ENCODE results near the gene TMF1. TPM values are rescaled to one million over a fixed set of nuclear protein-coding genes. Genes with fewer than 3 reads are reported as not detected.

Gene TMF1
- total RNA-seq, 1 donor from 2014 or later: 37.7 TPM

- Mint-ChIP-seq H3K27ac (ENCODE audit: unreplicated experiment) (peak overlapping the region; percentile 3), H3K9me3 (ENCODE audit: low read depth) (no peaks in the 10 kb centered on the region), H3K4me3 (ENCODE audit: unreplicated experiment) (no peak overlapping the region), H3K36me3 (ENCODE audit: low read depth) (peaks cover 46% of the 10 kb centered on the region), H3K4me1 (ENCODE audit: low read depth) (peaks cover 23% of the 10 kb centered on the region), H3K27me3 (ENCODE audit: low read depth) (no peaks in the 10 kb centered on the region)
- no peak for DNase-seq (ENCODE audit: low spot score)
- no peak for TF ChIP-seq CTCF (IDR thresholded peaks at IDR 0.05)
Observed at GRCh38 chr3:68987322-68987721, 64.8 kb downstream of the TMF1 start.

- H3K27me3 Mint-ChIP-seq (ENCODE audit: low read depth): no peaks in the 10 kb centered on the region
- peaks cover 43% of the 10 kb centered on the region for H3K36me3 Mint-ChIP-seq (ENCODE audit: low read depth)
- H3K27ac Mint-ChIP-seq (ENCODE audit: unreplicated experiment): peak overlapping the region; percentile 3
- TF ChIP-seq CTCF (IDR thresholded peaks at IDR 0.05): no peak
- H3K4me3 Mint-ChIP-seq (ENCODE audit: unreplicated experiment): no peak overlapping the region
- no peak for DNase-seq (ENCODE audit: low spot score)
- H3K4me1 Mint-ChIP-seq (ENCODE audit: low read depth): peaks cover 23% of the 10 kb centered on the region
- no peaks in the 10 kb centered on the region for H3K9me3 Mint-ChIP-seq (ENCODE audit: low read depth)
Observed at GRCh38 chr3:68986496-68987208, 65.5 kb downstream of the TMF1 start.

GRCh38 chr3:68985146-68985790, 66.9 kb downstream of the TMF1 start:
- no peak for DNase-seq (ENCODE audit: low spot score)
- TF ChIP-seq CTCF (IDR thresholded peaks at IDR 0.05): no peak
- Mint-ChIP-seq H3K4me1 (ENCODE audit: low read depth) (peaks cover 23% of the 10 kb centered on the region), H3K27me3 (ENCODE audit: low read depth) (no peaks in the 10 kb centered on the region), H3K9me3 (ENCODE audit: low read depth) (no peaks in the 10 kb centered on the region), H3K27ac (ENCODE audit: unreplicated experiment) (no peak overlapping the region), H3K36me3 (ENCODE audit: low read depth) (peaks cover 47% of the 10 kb centered on the region), H3K4me3 (ENCODE audit: unreplicated experiment) (no peak overlapping the region)

- peaks cover 53% of the 10 kb centered on the region for H3K36me3 Mint-ChIP-seq (ENCODE audit: low read depth)
- no peak for TF ChIP-seq CTCF (IDR thresholded peaks at IDR 0.05)
Observed at GRCh38 chr3:68984011-68984530, 68.1 kb downstream of the TMF1 start.

GRCh38 chr3:68977486-68978167, 74.5 kb downstream of the TMF1 start:
- H3K36me3 Mint-ChIP-seq (ENCODE audit: low read depth): peaks cover 32% of the 10 kb centered on the region
- no peak overlapping the region for H3K27ac Mint-ChIP-seq (ENCODE audit: unreplicated experiment)

More at GRCh38 chr3:68984011-68984530, 68.1 kb downstream of the TMF1 start:
- Mint-ChIP-seq H3K4me3 (ENCODE audit: unreplicated experiment) (no peak overlapping the region), H3K4me1 (ENCODE audit: low read depth) (peaks cover 20% of the 10 kb centered on the region), H3K27ac (ENCODE audit: unreplicated experiment) (no peak overlapping the region), H3K9me3 (ENCODE audit: low read depth) (no peaks in the 10 kb centered on the region), H3K27me3 (ENCODE audit: low read depth) (no peaks in the 10 kb centered on the region)
- no peak for DNase-seq (ENCODE audit: low spot score)

More at GRCh38 chr3:68977486-68978167, 74.5 kb downstream of the TMF1 start:
- DNase-seq (ENCODE audit: low spot score): no peak
- no peak for TF ChIP-seq CTCF (IDR thresholded peaks at IDR 0.05)
- Mint-ChIP-seq H3K27me3 (ENCODE audit: low read depth) (no peaks in the 10 kb centered on the region), H3K9me3 (ENCODE audit: low read depth) (no peaks in the 10 kb centered on the region), H3K4me1 (ENCODE audit: low read depth) (no peaks in the 10 kb centered on the region), H3K4me3 (ENCODE audit: unreplicated experiment) (no peak overlapping the region)

All from chondrocyte (in vitro differentiated cells).